KBM-7 (cell line): ENCODE results near the gene PHYHD1.
A peak's percentile ranks its signal among the peaks of the same experiment; 100 is the strongest.

Experiments used
- DNase-seq: peaks from one replicate; pipeline ENCODE4 v3.0.0-alpha.2; 2015
- in situ Hi-C: fragments of 300-500 bp; cut with MboI; formaldehyde crosslinking; loops from 2 replicates; pipeline ENCODE4 v1.14.3; 2020; ENCODE audit warnings: low sequenced_read_pairs, low pct_unique_long_range_greater_than_20kb, mixed read lengths

The PHYHD1 gene

DNA sequence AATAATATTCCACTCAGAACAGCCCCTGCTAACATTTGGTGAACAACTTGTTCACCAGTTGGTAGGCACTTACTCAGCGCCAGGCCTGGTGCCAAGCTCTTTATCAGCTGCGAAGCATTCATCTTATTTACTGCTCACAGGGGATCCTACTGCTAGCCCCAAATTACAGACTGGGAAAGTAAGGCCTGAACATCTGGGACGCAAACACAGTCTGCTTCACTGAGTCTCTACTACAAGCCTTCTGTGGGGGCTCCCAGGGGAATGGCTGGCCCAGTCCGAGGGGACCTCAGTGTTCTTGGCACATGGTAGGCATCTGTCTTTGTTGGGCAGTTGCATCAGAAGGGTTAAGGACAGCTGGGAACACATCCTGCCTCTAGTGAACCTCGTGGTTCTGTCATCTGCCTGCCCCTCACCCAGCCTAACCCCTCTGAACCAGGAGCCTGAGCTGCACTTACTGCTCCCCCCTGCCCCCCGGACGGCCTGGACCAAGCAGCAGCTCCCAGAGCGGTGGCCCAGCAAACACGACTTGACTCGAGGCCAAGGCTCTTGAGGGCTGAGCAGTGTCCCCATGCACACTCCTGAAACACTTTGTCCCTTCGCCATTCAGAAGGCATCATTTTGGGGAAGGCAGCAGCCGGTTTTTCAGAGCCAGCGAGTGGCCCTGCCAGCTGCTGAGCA, at the start of gene PHYHD1:
TSS of gene PHYHD1 (plus strand) at position 602 of the 678 bp plus-strand sequence. CDS start 1,342 bp downstream, outside the sequence.
- in situ Hi-C loops, result no loop called here
- no peak for DNase-seq

- DNase-seq, result peak; percentile 50
- in situ Hi-C loops, result no loop called here
Measured at GRCh38 chr9:128877852-128878251, 42.9 kb upstream of the PHYHD1 start.

- in situ Hi-C loops, result no loop called here
- DNase-seq, result peak; percentile 99
Measured at GRCh38 chr9:128881884-128882676, 38.7 kb upstream of the PHYHD1 start, which contains the start of the genes KYAT1 and LRRC8A. Gene KYAT1 (minus strand): TSS chr9:128881950. CDS start chr9:128845405, 36,545 bp downstream. Gene LRRC8A (plus strand): TSS chr9:128882133. CDS start chr9:128907165, 25,032 bp downstream.

DNA sequence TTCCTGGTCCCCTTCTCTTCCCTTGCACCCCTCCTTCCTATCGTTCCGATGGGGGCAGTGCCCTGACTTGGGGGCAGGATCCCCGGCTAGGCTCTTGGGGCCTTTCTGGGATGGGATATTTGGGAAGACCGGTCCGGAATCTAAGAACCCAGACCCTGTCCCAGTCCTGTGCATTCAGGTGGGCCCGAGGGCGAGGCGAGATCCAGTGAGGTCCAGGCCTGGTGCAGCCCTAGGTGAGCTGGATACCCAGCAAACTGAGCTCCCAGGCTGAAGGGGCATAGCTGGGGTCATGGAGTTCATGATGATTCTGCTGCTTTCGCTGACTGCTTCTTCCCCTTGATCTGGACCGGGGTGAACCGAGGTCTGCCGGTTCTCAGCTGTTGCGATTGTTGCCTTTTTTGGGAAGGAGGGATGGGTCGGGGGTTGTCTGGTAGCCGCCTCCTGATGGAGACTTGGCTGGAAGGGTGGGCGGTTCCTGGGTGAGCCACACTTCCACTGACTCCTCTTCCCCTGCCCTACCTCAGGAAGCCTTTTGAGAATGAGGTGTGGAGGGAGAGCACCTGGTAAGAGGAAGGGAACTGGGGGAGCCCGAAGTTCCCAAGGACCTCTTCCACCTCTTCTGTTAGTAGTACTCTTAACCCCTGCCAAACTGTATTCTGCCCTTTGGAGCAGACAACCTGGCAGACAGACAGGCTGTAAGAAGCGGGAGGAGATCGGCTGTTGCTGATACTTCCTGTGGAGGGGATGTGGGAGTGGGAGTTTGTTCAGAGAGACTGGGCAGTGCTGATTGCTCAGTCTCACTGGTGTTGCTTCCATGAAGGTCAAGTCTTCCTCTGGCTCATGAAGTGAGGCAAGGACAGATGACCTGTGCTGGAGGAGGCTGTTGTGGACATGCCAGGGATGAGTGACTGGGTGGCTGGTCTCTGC, 37.8 kb upstream of the PHYHD1 start:
- in situ Hi-C loops, result no loop called here
- DNase-seq, result peak; percentile 41

DNA sequence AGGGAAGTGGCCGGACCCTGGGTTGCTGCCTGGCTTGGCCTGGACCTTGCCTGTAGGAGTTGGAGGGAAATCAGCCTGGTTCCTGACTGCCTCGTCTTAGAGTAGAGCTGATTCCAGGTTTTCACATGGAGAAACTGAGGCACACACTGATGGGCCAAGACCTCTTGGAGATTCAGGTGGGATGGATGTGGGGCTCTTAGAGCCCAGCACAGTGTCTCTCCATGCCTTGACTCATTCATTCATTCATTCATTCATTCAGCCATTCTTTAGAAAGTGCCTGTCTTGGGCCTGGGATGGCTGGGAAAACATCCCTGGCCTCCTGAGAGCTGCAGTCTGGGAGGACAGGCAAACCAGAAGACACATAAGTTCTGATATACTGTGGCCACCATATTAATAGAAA, 36.6 kb upstream of the PHYHD1 start:
- in situ Hi-C loops, result no loop called here
- DNase-seq, result no peak

DNA sequence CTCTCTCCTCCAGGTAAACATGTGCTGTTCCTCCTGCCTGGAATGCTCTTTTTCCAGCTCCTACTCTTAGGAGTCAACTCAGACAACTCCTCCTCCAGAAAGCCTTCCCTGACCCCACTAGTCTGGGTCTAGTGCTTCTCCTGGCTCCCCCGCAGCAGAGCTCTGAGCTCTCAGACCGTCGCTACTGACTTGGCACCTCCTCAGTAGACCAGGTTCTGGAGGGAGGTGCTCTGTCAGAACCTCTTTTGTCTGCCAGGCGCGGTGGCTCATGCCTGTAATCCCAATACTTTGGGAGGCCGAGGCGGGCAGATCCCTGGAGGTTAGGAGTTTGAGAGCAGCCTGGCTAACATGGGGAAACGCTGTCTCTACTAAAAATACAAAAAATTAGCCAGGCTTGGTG, 35.4 kb upstream of the PHYHD1 start:
- no peak for DNase-seq
- in situ Hi-C loops, result no loop called here

- DNase-seq, result no peak
- in situ Hi-C loops, result no loop called here
Measured at GRCh38 chr9:128885798-128886197, 35.0 kb upstream of the PHYHD1 start.

GRCh38 chr9:128886211-128886891, 34.4 kb upstream of the PHYHD1 start:
- in situ Hi-C loops, result no loop called here
- peak; percentile 55 for DNase-seq

GRCh38 chr9:128887049-128887448, 33.7 kb upstream of the PHYHD1 start:
- DNase-seq, result no peak
- in situ Hi-C loops, result no loop called here

GRCh38 chr9:128887914-128888350, 32.9 kb upstream of the PHYHD1 start:
- peak; percentile 44 for DNase-seq
- in situ Hi-C loops, result no loop called here

DNA sequence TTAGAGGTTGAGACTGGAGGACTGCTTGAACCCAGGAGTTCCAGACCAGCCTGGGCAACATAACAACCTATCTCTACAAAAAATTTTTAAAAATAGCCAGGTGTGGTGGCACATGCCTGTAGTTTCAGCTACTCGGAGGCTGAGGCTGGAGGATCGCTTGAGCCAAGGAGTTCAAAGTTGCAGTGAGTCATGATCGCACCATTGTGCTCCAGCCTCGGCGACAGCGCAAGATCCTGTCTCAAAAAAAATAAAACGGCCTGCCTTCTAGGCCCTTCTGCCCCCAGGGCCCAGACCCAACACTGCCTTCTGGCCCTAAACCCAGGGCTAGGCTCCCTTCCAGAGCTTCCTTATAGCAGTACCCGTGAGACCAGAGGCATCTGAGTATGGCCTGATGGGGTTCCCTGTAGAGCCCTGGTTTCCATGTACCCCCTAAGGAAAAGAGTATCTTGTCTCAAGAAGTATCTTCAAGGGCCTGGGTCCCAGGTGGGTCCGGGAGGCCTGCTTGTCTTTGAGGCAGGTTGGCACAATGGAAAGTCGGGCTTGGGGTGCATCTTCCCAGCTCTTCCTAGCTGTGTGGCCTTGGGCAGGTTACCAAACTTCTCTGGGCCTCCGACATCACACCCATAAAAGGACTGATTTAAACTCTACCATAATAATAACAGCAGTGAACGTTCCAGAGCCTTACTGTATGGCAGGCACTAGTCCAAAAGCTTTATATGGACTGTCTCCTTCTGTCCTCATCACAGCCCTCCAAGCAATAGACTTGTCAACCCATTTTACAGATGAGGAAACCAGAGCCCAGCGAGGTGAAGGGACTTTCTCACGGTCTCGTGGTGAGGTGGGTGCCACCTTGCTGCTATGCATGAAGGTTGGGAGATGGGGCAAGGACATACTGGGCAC, 29.2 kb upstream of the PHYHD1 start:
- in situ Hi-C loops, result no loop called here
- DNase-seq, result no peak

DNA sequence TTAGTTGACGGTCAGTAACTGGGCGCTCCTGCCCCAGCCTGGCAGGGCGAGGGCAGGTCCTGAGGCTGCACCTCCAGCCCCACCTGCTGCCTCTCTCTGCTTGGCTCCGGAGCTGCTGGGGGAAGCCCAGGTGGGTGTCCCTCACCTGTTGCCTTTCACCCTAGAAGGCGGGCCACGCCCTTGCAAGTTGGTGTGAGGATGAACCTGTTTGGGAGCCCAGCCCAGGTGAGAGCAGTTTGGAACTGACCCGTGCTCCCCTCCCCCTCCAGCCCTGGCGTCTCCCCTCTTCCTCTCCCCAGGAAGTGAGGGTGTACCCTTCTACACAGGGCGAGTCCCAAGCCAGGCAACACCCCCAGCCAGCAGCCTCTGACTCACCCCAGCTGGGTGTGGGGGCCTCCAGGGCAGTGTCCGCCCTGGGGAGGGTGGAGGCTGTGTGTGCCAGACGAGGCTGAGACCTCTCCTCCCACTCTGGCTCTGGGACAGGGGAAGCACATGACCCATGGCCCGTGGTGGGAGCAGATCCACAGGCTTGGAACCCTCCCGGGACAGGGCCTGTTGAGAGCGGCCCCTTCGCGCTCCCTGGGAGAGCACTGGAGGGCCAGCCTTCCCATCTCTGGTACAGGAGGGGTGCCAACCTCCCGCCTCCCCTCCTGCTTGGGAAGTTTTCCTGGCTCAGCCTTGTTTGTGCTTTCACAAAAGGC, 28.4 kb upstream of the PHYHD1 start:
- in situ Hi-C loops, result no loop called here
- no peak for DNase-seq

DNA sequence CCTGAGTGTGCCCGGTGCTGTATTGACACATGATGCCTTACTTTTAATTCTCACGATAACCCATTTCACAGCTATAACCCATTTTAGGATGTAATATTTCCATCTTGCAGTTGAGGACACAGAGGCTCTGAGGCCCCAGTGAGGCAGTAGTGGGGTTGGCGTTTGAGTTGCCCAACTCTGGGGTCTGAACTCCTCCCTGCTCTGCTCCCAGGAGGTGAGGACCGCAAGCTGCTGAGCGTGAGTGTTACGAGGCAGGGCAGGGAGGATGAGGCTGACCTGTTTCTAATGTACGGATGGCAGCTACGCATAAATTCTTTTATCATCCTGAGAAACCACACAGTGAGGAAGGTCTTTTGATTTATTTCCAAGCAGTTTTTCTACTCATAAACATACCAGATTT, 27.4 kb upstream of the PHYHD1 start:
- no peak for DNase-seq
- in situ Hi-C loops, result no loop called here

DNA sequence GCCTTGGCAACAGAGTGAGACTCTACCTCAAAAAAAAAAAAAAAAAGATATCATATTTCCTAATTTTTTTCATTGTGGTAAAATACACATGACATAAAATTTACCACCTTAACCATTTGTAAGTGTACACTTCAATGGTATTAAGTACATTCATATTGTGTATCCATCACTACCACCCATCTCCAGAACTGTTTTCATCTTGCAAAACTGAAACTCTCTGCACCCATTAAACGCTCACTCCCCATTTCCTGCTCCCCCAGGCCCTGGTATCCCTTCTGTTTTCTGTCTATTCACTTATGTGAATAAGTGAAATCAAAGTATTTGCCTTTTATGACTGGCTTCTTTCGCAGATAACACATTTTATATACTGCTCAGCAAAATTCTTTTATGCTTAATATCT, 26.0 kb upstream of the PHYHD1 start:
- in situ Hi-C loops, result no loop called here
- no peak for DNase-seq

GRCh38 chr9:128895556-128895955, 25.2 kb upstream of the PHYHD1 start:
- in situ Hi-C loops, result no loop called here
- no peak for DNase-seq

DNA sequence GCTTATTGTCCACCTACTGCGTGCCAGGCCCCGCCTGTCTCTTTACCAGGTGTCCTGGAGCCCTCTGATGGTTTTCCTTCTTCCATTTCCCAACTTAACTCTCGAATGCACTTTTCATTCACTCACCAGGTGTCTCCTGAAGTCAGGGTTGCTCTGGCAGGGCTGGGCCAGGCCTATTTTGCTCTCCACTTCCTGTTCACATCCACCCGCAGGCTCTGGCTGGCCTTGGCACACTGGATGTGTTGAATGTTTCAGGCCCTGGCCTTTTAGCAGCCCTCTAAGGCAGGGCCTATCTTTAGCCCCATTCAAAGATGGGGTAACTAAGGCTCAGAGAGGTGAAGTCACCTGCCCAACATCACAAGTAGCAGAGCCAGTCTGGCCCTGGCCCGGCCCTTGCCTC, 22.4 kb upstream of the PHYHD1 start:
- no peak for DNase-seq

DNA sequence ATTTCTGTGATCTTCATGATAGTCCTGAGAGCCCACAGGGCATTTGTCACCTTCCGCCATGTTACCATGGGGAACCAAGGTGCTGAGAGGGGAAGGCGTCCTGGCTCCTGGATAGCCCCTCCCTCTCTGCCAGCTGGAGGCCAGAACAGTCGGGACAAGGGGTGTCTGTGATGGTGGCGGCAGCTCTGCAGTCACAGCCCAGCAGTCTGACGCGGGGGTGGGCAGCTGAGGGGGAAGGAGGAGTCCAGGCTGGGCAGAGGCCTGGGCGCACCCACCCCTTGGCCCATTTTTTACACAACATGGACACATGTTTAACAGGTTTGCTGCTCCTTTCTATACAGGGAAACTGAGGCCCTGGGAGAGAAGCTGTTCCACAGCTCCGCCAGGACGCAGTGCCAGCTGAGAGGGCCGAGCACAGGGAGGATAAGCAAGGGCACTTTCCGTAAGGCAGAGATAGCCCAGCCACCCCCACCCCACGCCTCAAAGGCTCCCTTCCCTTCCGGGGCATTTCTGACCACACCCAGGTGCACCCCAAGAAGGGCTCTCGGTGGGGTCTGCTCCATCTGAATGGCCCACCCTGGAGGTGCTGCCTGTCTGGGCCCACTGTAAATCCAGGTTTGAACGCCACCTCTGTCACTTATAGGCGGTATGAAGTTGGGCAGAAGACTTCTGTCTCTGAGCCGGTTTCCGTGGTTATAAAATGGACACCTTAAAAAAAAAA, 21.8 kb upstream of the PHYHD1 start:
- DNase-seq, result no peak
- in situ Hi-C loops, result no loop called here

More for the DNA sequence above, 22.4 kb upstream of the PHYHD1 start:
- in situ Hi-C loops, result no loop called here
